22Rv1 (cell line): Measurements from ENCODE around the gene GFY.

Source experiments
- H3K27ac ChIP-seq: fragments of 450-650 bp; 2 replicates; pipeline ENCODE4 v1.5.1; 2017
- CTCF ChIP-seq: fragments of 450-650 bp; IDR thresholded peaks from 2 replicates; pipeline ENCODE4 v1.5.1; 2017; ENCODE audit warnings: mild to moderate bottlenecking
- ZFX ChIP-seq: fragments of 450-650 bp; IDR thresholded peaks from 2 replicates; pipeline ENCODE4 v1.6.1; 2017; ENCODE audit warnings: antibody characterized with exemption, borderline replicate concordance

GFY gene

DNA sequence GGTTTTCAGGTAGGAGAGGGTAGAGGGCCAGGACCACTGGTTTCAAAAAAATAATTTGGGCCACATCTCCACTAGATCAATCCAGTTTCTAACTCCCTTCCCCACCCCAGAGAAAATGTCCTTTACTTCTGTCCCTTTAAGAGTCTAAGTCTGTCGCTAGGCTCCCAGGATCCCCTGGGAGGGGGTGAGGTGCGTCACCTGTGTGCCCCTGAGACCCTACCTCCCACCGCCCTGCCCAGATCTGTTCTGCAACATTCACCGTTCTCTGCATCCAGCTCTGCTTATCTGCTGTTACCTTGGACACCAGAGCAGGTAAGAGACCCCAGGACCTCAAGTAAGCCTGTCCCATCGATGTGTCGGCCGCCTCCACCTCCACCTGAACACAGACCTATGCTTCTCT is at the start of gene GFY:
Gene GFY, plus strand, starts transcription at position 211 of the 400 bp plus-strand sequence. CDS start 1,043 bp downstream, outside the sequence.
- no peak for TF ChIP-seq ZFX
- TF ChIP-seq CTCF = no peak
- H3K27ac ChIP-seq = peak within 1 kb of the TSS; percentile 85

DNA sequence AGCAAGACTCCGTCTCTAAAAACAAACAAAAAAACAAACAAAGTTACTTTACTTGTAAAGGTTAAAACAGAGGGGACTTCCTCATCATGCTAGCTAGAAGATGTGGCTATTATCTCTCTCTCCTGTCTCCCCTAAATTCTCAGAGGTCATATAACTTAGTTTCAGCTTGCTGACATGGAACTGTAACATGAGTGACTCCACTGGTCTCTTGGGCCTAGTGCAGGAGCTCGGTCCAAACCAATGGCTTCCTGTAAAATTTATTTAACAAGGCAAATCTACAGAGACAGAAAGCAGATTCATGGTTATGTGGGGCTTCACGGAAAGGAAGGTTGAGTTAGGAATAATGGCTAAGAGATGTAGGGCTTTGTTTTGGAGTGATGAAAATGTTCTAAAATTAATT is 46.7 kb upstream of the GFY start:
- H3K27ac ChIP-seq = no peak overlapping the region
- no peak for TF ChIP-seq ZFX
- TF ChIP-seq CTCF = no peak

- TF ChIP-seq CTCF (no peak), ZFX (no peak)
- H3K27ac ChIP-seq = no peak overlapping the region
Measured at GRCh38 chr19:49380391-49380790, 44.8 kb upstream of the GFY start.

DNA sequence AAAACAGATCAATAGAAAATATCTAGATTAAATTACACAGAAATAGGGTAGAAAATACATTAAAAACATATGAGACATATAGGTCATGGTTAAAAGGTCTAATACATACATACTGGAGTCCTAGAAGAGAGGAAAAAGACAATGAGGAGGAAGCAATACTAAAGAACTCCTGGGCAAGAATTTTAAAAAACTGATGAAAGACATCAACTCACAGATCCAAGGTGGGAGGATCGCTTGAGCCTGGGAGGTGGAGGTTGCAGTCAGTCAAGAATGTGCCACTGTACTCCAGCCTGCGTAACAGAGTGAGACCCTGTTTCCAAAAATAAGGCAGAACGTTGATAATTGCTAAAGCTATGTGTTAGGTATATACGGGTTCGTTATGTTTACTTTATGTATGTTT is 42.5 kb upstream of the GFY start:
- TF ChIP-seq CTCF (no peak), ZFX (no peak)
- no peak overlapping the region for H3K27ac ChIP-seq

GRCh38 chr19:49383599-49383998 is 41.6 kb upstream of the GFY start:
- H3K27ac ChIP-seq = no peak overlapping the region
- no peak for TF ChIP-seq CTCF
- TF ChIP-seq ZFX = no peak

GRCh38 chr19:49387936-49388372 is 37.2 kb upstream of the GFY start, which contains the start of gene KASH5:
Gene KASH5 (plus strand): TSS chr19:49388249. CDS start chr19:49390884, 2,635 bp downstream.
- H3K27ac ChIP-seq = peak within 1 kb of the TSS; percentile 76
- TF ChIP-seq ZFX (no peak), CTCF (no peak)

GRCh38 chr19:49389406-49389805 is 35.8 kb upstream of the GFY start:
- TF ChIP-seq CTCF (no peak), ZFX (no peak)
- H3K27ac ChIP-seq = no peak overlapping the region
